ENCODE measurements around the gene FGF10. TPM values are rescaled to one million over a fixed set of nuclear protein-coding genes. Genes with fewer than 3 reads are reported as not detected.

Gene FGF10
- polyA plus RNA-seq, 2 of the 4 experiments (the other 2 are of a cell fraction): not detected

DNA sequence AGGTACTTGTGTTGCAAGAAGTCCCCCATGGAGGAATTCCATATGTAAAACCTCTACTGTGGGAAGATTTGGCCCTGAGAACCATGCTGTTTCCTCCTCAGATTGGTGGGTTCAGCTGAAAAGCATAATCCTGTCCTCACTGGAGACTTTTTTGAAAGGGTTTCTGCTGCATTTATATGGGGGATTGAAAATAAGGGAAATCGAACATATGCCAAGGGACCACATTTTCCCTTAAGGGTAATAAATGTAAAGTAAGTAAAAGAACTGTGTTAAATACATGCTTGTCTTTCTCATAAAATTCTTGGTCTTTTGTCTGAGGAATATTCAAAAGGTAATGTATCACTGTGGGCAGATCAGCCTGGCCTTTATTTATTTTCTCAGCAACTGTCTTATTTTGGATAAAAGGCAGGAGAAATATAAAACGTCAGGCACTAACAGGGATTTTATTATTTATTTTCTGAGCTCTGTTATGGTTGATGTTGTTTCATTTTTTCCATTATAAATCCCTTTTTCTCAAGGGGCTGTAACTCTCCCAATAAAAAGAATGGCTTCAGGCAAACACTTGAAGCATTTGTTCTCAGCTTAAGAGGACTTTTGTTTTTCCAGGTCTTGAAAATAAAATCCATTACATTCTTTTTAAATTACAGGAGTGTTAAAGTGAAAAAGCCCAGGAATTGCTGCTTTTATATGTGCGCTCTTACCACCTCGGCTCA, 131.4 kb downstream of the FGF10 start:
- H3K4me3 ChIP-seq: no peak overlapping the region
- POLR2A ChIA-PET: no interaction called here
- TF ChIP-seq GATA3 (IDR thresholded peaks at IDR 0.05; ENCODE audit: borderline replicate concordance) (no peak), ZNF302 (CRISPR knock-in tag; IDR thresholded peaks at IDR 0.05) (no peak), EHMT2 (IDR thresholded peaks at IDR 0.05; ENCODE audit: low read depth) (no peak), RAD21 (conservative IDR thresholded peaks at IDR 0.05 in 1 of 2, IDR thresholded peaks at IDR 0.05 in 1 of 2) (no peak), NR3C1 (IDR thresholded peaks at IDR 0.05) (no peak), HOXA7 (CRISPR knock-in tag; IDR thresholded peaks at IDR 0.05) (no peak), CBX8 (IDR thresholded peaks at IDR 0.05) (no peak)
- TF ChIP-seq, protein P1, sequence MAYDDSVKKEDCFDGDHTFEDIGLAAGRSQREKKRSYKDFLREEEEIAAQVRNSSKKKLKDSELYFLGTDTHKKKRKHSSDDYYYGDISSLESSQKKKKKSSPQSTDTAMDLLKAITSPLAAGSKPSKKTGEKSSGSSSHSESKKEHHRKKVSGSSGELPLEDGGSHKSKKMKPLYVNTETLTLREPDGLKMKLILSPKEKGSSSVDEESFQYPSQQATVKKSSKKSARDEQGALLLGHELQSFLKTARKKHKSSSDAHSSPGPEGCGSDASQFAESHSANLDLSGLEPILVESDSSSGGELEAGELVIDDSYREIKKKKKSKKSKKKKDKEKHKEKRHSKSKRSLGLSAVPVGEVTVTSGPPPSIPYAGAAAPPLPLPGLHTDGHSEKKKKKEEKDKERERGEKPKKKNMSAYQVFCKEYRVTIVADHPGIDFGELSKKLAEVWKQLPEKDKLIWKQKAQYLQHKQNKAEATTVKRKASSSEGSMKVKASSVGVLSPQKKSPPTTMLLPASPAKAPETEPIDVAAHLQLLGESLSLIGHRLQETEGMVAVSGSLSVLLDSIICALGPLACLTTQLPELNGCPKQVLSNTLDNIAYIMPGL (CRISPR knock-in tag; IDR thresholded peaks at IDR 0.05; ENCODE audit: borderline replicate concordance): no peak
- TF ChIP-seq, protein P2, sequence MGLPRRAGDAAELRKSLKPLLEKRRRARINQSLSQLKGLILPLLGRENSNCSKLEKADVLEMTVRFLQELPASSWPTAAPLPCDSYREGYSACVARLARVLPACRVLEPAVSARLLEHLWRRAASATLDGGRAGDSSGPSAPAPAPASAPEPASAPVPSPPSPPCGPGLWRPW (IDR thresholded peaks at IDR 0.05): no peak
- ATAC-seq (no peak), FAIRE-seq (no peak), DNase-seq (ENCODE audit: low read depth in 1 of 2, low spot score in 1 of 2) (no peak)
- WGBS (ENCODE audit: missing lambda C conversion rate): 19% methylated on average over 4 of the region's 4 CpGs
- H3K9me3 ChIP-seq: no peaks in the 10 kb centered on the region
- H3K4me1 ChIP-seq: no peaks in the 10 kb centered on the region
- H3K4me2 ChIP-seq: no peak overlapping the region
- H3K27ac ChIP-seq: no peak overlapping the region
- CTCF ChIA-PET: no interaction called here

DNA sequence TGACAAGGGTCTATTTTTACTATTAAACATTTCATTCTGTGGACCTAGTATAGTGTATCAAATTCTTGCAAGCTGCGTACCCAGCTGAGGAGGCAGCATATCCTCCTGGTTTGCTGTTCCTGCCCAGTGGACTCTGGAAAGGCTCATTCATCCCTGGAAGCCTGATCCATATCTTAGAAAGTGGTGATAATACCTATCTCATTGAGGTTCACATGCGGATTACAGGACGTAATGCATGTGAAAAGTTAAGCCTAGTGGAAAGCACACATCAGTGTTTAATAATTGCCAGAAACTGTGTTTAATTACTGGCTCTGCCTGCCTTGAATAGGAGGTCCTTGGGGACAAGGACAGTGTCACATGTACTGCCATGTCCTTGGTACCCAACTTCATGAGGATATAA, 132.0 kb downstream of the FGF10 start:
- FAIRE-seq (no peak), ATAC-seq (no peak), DNase-seq (ENCODE audit: low read depth in 1 of 2, low spot score in 1 of 2) (no peak)
- POLR2A ChIA-PET: no interaction called here
- 8% methylated on average over 3 of the region's 3 CpGs for WGBS (ENCODE audit: missing lambda C conversion rate)
- CTCF ChIA-PET: no interaction called here
- Histone ChIP-seq H3K4me1 (no peaks in the 10 kb centered on the region), H3K9me3 (no peaks in the 10 kb centered on the region), H3K4me2 (no peak overlapping the region), H3K27ac (no peak overlapping the region), H3K4me3 (no peak overlapping the region)
- TF ChIP-seq HOXB5 (CRISPR knock-in tag; IDR thresholded peaks at IDR 0.05): no peak
- TF ChIP-seq ZNF302 (CRISPR knock-in tag; IDR thresholded peaks at IDR 0.05): no peak
- TF ChIP-seq EHMT2 (IDR thresholded peaks at IDR 0.05; ENCODE audit: low read depth): no peak
- no peak for TF ChIP-seq KDM1A (IDR thresholded peaks at IDR 0.05; ENCODE audit: low read depth)
- no peak for TF ChIP-seq POLR2AphosphoS2 (conservative IDR thresholded peaks at IDR 0.05; ENCODE audit: low read length)
- no peak for TF ChIP-seq TFCP2L1 (CRISPR knock-in tag; IDR thresholded peaks at IDR 0.05)
- no peak for TF ChIP-seq MAZ (IDR thresholded peaks at IDR 0.05; ENCODE audit: borderline replicate concordance, low read depth, low read length)
- TF ChIP-seq HOXA7 (CRISPR knock-in tag; IDR thresholded peaks at IDR 0.05): no peak
- TF ChIP-seq, protein P3, sequence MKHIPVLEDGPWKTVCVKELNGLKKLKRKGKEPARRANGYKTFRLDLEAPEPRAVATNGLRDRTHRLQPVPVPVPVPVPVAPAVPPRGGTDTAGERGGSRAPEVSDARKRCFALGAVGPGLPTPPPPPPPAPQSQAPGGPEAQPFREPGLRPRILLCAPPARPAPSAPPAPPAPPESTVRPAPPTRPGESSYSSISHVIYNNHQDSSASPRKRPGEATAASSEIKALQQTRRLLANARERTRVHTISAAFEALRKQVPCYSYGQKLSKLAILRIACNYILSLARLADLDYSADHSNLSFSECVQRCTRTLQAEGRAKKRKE (CRISPR knock-in tag; IDR thresholded peaks at IDR 0.05; ENCODE audit: low read depth): no peak
- no peak for TF ChIP-seq POLR2A (IDR thresholded peaks at IDR 0.05; ENCODE audit: low read length)
- TF ChIP-seq NR3C1 (IDR thresholded peaks at IDR 0.05): no peak
- no peak for TF ChIP-seq PHF8 (IDR thresholded peaks at IDR 0.05; ENCODE audit: borderline replicate concordance, low read depth)
- no peak for TF ChIP-seq FOSB (CRISPR knock-in tag; IDR thresholded peaks at IDR 0.05)
- TF ChIP-seq BHLHE40 (IDR thresholded peaks at IDR 0.05; ENCODE audit: low read depth, low read length): no peak
- TF ChIP-seq ESRRA (IDR thresholded peaks at IDR 0.05; ENCODE audit: borderline replicate concordance, low read length): no peak
- TF ChIP-seq RARB (CRISPR knock-in tag; IDR thresholded peaks at IDR 0.05): no peak
- no peak for TF ChIP-seq ZSCAN20 (CRISPR knock-in tag; IDR thresholded peaks at IDR 0.05)
